K562 (cell line): Measurements from ENCODE around the gene BCKDK. TPM values are rescaled to one million over a fixed set of nuclear protein-coding genes. Genes with fewer than 3 reads are reported as not detected.
A peak's percentile ranks its signal among the peaks of the same experiment; 100 is the strongest.

Experiments used
- EHMT2 ChIP-seq: fragments of 450-650 bp; IDR thresholded peaks from 2 replicates; pipeline ENCODE4 v1.6.1; 2018; ENCODE audit warnings: antibody characterized with exemption
- ETV5 ChIP-seq: sonication (generic); formaldehyde crosslinking; IDR thresholded peaks from 2 replicates; pipeline ENCODE4 v1.4.0; 2020; ENCODE audit warnings: low read depth, mild to moderate bottlenecking, missing genetic modification reagents
- KDM5B ChIP-seq: fragments of 200-600 bp; sonication (generic); IDR thresholded peaks from 2 replicates; pipeline ENCODE4 v1.6.1; 2012; ENCODE audit warnings: low read depth, mild to moderate bottlenecking, moderate library complexity, low read length, control low read depth, inconsistent platforms; ENCODE audit not compliant: insufficient replicate concordance
- LEF1 ChIP-seq: fragments of 450-650 bp; IDR thresholded peaks from 2 replicates; pipeline ENCODE4 v1.6.1; 2016; ENCODE audit warnings: mild to moderate bottlenecking
- NCOA4 ChIP-seq: fragments of 450-650 bp; IDR thresholded peaks from 2 replicates; pipeline ENCODE4 v1.6.1; 2018; ENCODE audit warnings: mild to moderate bottlenecking; ENCODE audit not compliant: partially characterized antibody
- RAD21 ChIP-seq, 2 experiments: fragments of 250-450 bp in 1 of 2; fragments of 450-650 bp in 1 of 2; sonication (Bioruptor Pico) in 1 of 2; formaldehyde crosslinking in 1 of 2; IDR thresholded peaks in 1 of 2; conservative IDR thresholded peaks in 1 of 2; 2 replicates each; pipeline versions ENCODE4 v1.4.0 to v1.8.0; 2020 to 2022; ENCODE audit warnings: mild to moderate bottlenecking in 2 of 2, moderate library complexity in 1 of 2
- RBFOX2 ChIP-seq: fragments of 200-400 bp; formaldehyde crosslinking; IDR thresholded peaks from 2 replicates; pipeline ENCODE4 v1.6.1; 2017; ENCODE audit warnings: low read depth, mild to moderate bottlenecking, low read length, moderate library complexity
- RHOXF2B ChIP-seq: fragments of 250-450 bp; sonication (Bioruptor Pico); conservative IDR thresholded peaks from 2 replicates; pipeline ENCODE4 v1.5.1; 2021
- SMAD1 ChIP-seq: fragments of 150-350 bp; IDR thresholded peaks from 2 replicates; pipeline ENCODE4 v1.6.1; 2014; ENCODE audit warnings: low read length, low read depth; ENCODE audit not compliant: partially characterized antibody
- SRSF1 ChIP-seq: fragments of 200-400 bp; formaldehyde crosslinking; IDR thresholded peaks from 2 replicates; pipeline ENCODE4 v1.6.1; 2017; ENCODE audit warnings: mild to moderate bottlenecking, low read depth, low read length, moderate library complexity
- TEAD4 ChIP-seq, 2 experiments: sonication (generic) in 1 of 2; formaldehyde crosslinking in 1 of 2; IDR thresholded peaks; 2 replicates each; pipeline versions ENCODE4 v1.6.1 to v1.8.0; 2012 to 2022; ENCODE audit warnings: borderline replicate concordance in 1 of 2, inconsistent platforms in 1 of 2, low read length in 1 of 2, mild to moderate bottlenecking in 1 of 2, missing genetic modification reagents in 1 of 2
- ZFX ChIP-seq: sonication (generic); formaldehyde crosslinking; IDR thresholded peaks from 2 replicates; pipeline ENCODE4 v1.8.0; 2022; ENCODE audit warnings: mild to moderate bottlenecking, missing genetic modification reagents, moderate library complexity
- ZNF57 ChIP-seq: fragments of 450-650 bp; formaldehyde crosslinking; IDR thresholded peaks from 2 replicates; pipeline ENCODE4 v1.4.0; 2020; ENCODE audit warnings: mild to moderate bottlenecking, moderate library complexity
- polyA plus RNA-seq, 8 experiments: library from polyadenylated mRNA; depleted of rRNA in 4 of 8; stranded (reverse) in 5 of 8; unstranded in 3 of 8; fragments of >200 nt; fragmentation: Nextera tagmentation in 2 of 8; fragmentation: Illumina TruSeq in 1 of 8; extraction: Ambion mirVana in 2 of 8; extraction: Trizol in 1 of 8; gene quantifications; 2 replicates each; pipeline versions ENCODE4 v1.2.1 to v1.2.3, GENCODE V29; 2011 to 2014; ENCODE audit warnings: inconsistent platforms in 1 of 8, missing spikeins in 1 of 8
- total RNA-seq, 7 experiments: library from RNA; depleted of rRNA in 6 of 7; stranded (reverse); fragments of >200 nt in 6 of 7; fragmentation: Illumina TruSeq in 2 of 7; extraction: Trizol in 2 of 7; gene quantifications; 2 replicates each; pipeline versions ENCODE4 v1.2.1 to v1.2.3, GENCODE V29; 2011 to 2021; ENCODE audit warnings: low replicate concordance in 1 of 7
- TF ChIP-seq, protein P1 (sequence below): fragments of 250-450 bp; sonication (Bioruptor Pico); IDR thresholded peaks from 2 replicates; pipeline ENCODE4 v1.4.0; 2020; ENCODE audit warnings: mild to moderate bottlenecking
- TF ChIP-seq, protein P2 (sequence below): fragments of 250-450 bp; sonication (Bioruptor Pico); IDR thresholded peaks from 2 replicates; pipeline ENCODE4 v1.8.0; 2022; ENCODE audit warnings: moderate library complexity, mild to moderate bottlenecking, inconsistent platforms
- TF ChIP-seq, protein P3 (sequence below): fragments of 450-650 bp; IDR thresholded peaks from 2 replicates; pipeline ENCODE4 v1.6.1; 2016; ENCODE audit warnings: low read depth, mild to moderate bottlenecking, moderate library complexity
- TF ChIP-seq, protein P4 (sequence below): fragments of 250-450 bp; sonication (Bioruptor Pico); IDR thresholded peaks from 2 replicates; pipeline ENCODE4 v1.4.0; 2020; ENCODE audit warnings: mild to moderate bottlenecking, moderate library complexity

BCKDK gene
- total and polyA plus RNA-seq, 9 of the 15 experiments (the other 6 are each of a cell fraction or from before 2014, with no cell fraction given): 0.58 to 34.8 (median 13.1) TPM

DNA sequence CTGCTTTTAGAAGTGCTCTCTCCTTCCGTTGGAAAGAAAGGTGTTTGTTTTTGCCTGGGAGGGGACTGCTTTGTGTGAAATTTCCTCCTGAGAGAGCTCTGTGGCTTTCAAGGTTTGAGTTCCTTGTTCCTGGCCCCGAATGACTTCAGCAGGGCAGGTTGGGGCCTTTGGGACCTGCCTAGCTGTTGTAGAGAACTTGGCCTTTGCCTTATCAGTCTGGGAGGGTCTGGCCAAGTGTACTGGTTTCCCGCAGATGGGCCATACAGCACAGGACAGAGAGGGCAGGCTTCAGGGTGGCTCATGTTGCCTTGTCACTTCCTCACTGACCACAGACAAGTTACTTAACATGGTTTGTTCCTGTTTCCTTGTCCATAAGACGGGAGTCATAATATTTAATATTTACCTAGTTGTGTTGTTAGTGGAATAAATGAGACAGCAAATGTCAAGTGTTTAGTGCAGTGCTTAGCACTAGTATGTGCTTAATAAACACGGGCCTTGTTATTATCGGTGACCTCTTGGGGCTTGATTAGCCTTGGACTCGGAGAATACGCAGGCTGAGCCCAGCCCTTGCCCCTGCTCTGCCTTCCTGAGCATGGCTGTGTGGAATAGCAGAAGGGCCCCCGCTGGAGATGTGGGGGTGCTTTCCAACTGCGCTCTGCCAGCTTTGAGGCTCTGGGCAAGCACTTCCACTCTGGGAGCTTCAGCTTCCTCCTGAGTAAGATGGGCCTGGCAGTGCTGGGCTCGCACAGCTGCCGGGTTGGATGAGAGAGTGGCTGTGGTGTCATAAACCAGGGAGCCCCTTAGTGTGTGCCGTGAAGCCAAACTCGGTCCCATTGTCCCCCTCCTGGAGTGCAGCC, 20.8 kb downstream of the BCKDK start (continued):
- TF ChIP-seq, protein P1, sequence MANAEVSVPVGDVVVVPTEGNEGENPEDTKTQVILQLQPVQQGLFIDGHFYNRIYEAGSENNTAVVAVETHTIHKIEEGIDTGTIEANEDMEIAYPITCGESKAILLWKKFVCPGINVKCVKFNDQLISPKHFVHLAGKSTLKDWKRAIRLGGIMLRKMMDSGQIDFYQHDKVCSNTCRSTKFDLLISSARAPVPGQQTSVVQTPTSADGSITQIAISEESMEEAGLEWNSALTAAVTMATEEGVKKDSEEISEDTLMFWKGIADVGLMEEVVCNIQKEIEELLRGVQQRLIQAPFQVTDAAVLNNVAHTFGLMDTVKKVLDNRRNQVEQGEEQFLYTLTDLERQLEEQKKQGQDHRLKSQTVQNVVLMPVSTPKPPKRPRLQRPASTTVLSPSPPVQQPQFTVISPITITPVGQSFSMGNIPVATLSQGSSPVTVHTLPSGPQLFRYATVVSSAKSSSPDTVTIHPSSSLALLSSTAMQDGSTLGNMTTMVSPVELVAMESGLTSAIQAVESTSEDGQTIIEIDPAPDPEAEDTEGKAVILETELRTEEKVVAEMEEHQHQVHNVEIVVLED (CRISPR knock-in tag): no peak
- peak; percentile 68 for TF ChIP-seq ZFX (CRISPR knock-in tag)
- TF ChIP-seq KDM5B: peak; percentile 35
- 0 out of 2 replicates have a peak, but pooled peaks have one; percentile 53 for TF ChIP-seq LEF1
- TF ChIP-seq, protein P2, sequence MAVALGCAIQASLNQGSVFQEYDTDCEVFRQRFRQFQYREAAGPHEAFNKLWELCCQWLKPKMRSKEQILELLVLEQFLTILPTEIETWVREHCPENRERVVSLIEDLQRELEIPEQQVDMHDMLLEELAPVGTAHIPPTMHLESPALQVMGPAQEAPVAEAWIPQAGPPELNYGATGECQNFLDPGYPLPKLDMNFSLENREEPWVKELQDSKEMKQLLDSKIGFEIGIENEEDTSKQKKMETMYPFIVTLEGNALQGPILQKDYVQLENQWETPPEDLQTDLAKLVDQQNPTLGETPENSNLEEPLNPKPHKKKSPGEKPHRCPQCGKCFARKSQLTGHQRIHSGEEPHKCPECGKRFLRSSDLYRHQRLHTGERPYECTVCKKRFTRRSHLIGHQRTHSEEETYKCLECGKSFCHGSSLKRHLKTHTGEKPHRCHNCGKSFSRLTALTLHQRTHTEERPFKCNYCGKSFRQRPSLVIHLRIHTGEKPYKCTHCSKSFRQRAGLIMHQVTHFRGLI: no peak
- no peak for TF ChIP-seq RHOXF2B
- TF ChIP-seq TEAD4 (IDR thresholded peaks at IDR 0.05; ENCODE audit: low read length): peak; percentile 62; the same call in 1 of the 2 replicates
- TF ChIP-seq TEAD4 (CRISPR knock-in tag; IDR thresholded peaks at IDR 0.05; ENCODE audit: borderline replicate concordance): no peak
- no peak for TF ChIP-seq SRSF1
- peak in 1 of 2 experiments; percentile 30; a peak in 1 of 4 replicates for TF ChIP-seq RAD21 (CRISPR knock-in tag; conservative IDR thresholded peaks at IDR 0.05 in 1 of 2, IDR thresholded peaks at IDR 0.05 in 1 of 2)
- TF ChIP-seq SMAD1: no peak
- TF ChIP-seq, protein P3, sequence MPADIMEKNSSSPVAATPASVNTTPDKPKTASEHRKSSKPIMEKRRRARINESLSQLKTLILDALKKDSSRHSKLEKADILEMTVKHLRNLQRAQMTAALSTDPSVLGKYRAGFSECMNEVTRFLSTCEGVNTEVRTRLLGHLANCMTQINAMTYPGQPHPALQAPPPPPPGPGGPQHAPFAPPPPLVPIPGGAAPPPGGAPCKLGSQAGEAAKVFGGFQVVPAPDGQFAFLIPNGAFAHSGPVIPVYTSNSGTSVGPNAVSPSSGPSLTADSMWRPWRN: no peak
- TF ChIP-seq ZNF57 (CRISPR knock-in tag): peak; percentile 86
- TF ChIP-seq EHMT2: no peak
- peak; percentile 87 for TF ChIP-seq ETV5 (CRISPR knock-in tag)
- TF ChIP-seq RBFOX2: no peak
- TF ChIP-seq NCOA4: no peak
- TF ChIP-seq, protein P4, sequence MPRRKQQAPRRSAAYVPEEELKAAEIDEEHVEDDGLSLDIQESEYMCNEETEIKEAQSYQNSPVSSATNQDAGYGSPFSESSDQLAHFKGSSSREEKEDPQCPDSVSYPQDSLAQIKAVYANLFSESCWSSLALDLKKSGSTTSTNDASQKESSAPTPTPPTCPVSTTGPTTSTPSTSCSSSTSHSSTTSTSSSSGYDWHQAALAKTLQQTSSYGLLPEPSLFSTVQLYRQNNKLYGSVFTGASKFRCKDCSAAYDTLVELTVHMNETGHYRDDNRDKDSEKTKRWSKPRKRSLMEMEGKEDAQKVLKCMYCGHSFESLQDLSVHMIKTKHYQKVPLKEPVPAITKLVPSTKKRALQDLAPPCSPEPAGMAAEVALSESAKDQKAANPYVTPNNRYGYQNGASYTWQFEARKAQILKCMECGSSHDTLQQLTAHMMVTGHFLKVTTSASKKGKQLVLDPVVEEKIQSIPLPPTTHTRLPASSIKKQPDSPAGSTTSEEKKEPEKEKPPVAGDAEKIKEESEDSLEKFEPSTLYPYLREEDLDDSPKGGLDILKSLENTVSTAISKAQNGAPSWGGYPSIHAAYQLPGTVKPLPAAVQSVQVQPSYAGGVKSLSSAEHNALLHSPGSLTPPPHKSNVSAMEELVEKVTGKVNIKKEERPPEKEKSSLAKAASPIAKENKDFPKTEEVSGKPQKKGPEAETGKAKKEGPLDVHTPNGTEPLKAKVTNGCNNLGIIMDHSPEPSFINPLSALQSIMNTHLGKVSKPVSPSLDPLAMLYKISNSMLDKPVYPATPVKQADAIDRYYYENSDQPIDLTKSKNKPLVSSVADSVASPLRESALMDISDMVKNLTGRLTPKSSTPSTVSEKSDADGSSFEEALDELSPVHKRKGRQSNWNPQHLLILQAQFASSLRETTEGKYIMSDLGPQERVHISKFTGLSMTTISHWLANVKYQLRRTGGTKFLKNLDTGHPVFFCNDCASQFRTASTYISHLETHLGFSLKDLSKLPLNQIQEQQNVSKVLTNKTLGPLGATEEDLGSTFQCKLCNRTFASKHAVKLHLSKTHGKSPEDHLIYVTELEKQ (CRISPR knock-in tag): no peak
